Pons (tissue), 1 donor: Measurements from ENCODE around the gene SIPA1.

ENCODE experiments used
- DNase-seq: peaks from one replicate; pipeline ENCODE4 v3.0.0-alpha.2; 2016; ENCODE audit warnings: low spot score

The SIPA1 gene

GRCh38 chr11:65609665-65610064 lies 28.2 kb upstream of the SIPA1 start:
- DNase-seq = no peak

- peak; percentile 55 for DNase-seq
Observed at GRCh38 chr11:65610404-65610803, 27.5 kb upstream of the SIPA1 start.

GRCh38 chr11:65611028-65611757 lies 26.7 kb upstream of the SIPA1 start:
- peak; percentile 93 for DNase-seq

- DNase-seq = peak; percentile 37
Observed at GRCh38 chr11:65611758-65612603, 25.9 kb upstream of the SIPA1 start.

GRCh38 chr11:65612691-65613090 lies 25.2 kb upstream of the SIPA1 start:
- peak; percentile 19 for DNase-seq

- DNase-seq = peak; percentile 25
Observed at GRCh38 chr11:65613091-65613928, 24.6 kb upstream of the SIPA1 start.

GRCh38 chr11:65615229-65615949 lies 22.5 kb upstream of the SIPA1 start, which contains the start of gene PCNX3:
Gene PCNX3, plus strand, starts transcription at chr11:65615776. Its CDS starts 536 bp downstream, at chr11:65616312.
- peak; percentile 100 for DNase-seq

- DNase-seq = no peak
Observed at GRCh38 chr11:65615950-65616574, 21.8 kb upstream of the SIPA1 start.

GRCh38 chr11:65616575-65617001 lies 21.3 kb upstream of the SIPA1 start:
- DNase-seq = peak; percentile 19

- no peak for DNase-seq
Observed at GRCh38 chr11:65617136-65617850, 20.6 kb upstream of the SIPA1 start.

GRCh38 chr11:65617990-65618751 lies 19.7 kb upstream of the SIPA1 start:
- no peak for DNase-seq

- DNase-seq = no peak
Observed at GRCh38 chr11:65618763-65619162, 19.1 kb upstream of the SIPA1 start.

- no peak for DNase-seq
Observed at GRCh38 chr11:65619281-65619928, 18.5 kb upstream of the SIPA1 start.

- no peak for DNase-seq
Observed at GRCh38 chr11:65620666-65621065, 17.2 kb upstream of the SIPA1 start.

GRCh38 chr11:65621460-65621859 lies 16.4 kb upstream of the SIPA1 start:
- DNase-seq = no peak

- DNase-seq = no peak
Observed at GRCh38 chr11:65622011-65622410, 15.9 kb upstream of the SIPA1 start.

GRCh38 chr11:65623177-65623576 lies 14.7 kb upstream of the SIPA1 start:
- no peak for DNase-seq

GRCh38 chr11:65623852-65624616 lies 13.9 kb upstream of the SIPA1 start:
- no peak for DNase-seq
